H9 (cell line): ENCODE results near the gene TMEM269. TPM values are rescaled to one million over a fixed set of nuclear protein-coding genes. Genes with fewer than 3 reads are reported as not detected.

Experiments used
- DNase-seq: peaks from one replicate; pipeline ENCODE4 v3.0.0-alpha.2; 2017
- H2AFZ ChIP-seq: one replicate; pipeline ENCODE4 v1.6.1; 2013; ENCODE audit warnings: mild to moderate bottlenecking, low read length, control low read depth, moderate library complexity
- H2AK5ac ChIP-seq: 2 replicates; pipeline ENCODE4 v1.6.1; 2013; ENCODE audit warnings: low read length, control low read depth, mixed read lengths; ENCODE audit not compliant: insufficient read length
- H2BK120ac ChIP-seq: one replicate; pipeline ENCODE4 v1.6.1; 2013; ENCODE audit warnings: low read depth, mild to moderate bottlenecking, low read length, control low read depth, inconsistent platforms; ENCODE audit not compliant: poor library complexity, severe bottlenecking
- H2BK12ac ChIP-seq: 2 replicates; pipeline ENCODE4 v1.6.1; 2013; ENCODE audit warnings: low read length, control low read depth, mixed read lengths, low read depth; ENCODE audit not compliant: insufficient read length
- H2BK15ac ChIP-seq: 2 replicates; pipeline ENCODE4 v1.6.1; 2013; ENCODE audit warnings: low read depth, low read length, control low read depth
- H2BK20ac ChIP-seq: one replicate; pipeline ENCODE4 v1.6.1; 2013; ENCODE audit warnings: low read depth, mild to moderate bottlenecking, low read length, control low read depth, inconsistent platforms; ENCODE audit not compliant: poor library complexity, severe bottlenecking
- H2BK5ac ChIP-seq: 2 replicates; pipeline ENCODE4 v1.6.1; 2013; ENCODE audit warnings: low read length, control low read depth, mixed read lengths; ENCODE audit not compliant: insufficient read length
- H3K14ac ChIP-seq: 2 replicates; pipeline ENCODE4 v1.6.1; 2013; ENCODE audit warnings: low read length, control low read depth; ENCODE audit not compliant: insufficient read depth
- H3K18ac ChIP-seq: 2 replicates; pipeline ENCODE4 v1.6.1; 2013; ENCODE audit warnings: low read depth, mild to moderate bottlenecking, mixed read lengths, low read length, control low read depth; ENCODE audit not compliant: insufficient read length
- H3K23ac ChIP-seq: 2 replicates; pipeline ENCODE4 v1.6.1; 2013; ENCODE audit warnings: low read length, control low read depth, mixed read lengths, low read depth; ENCODE audit not compliant: insufficient read length
- H3K23me2 ChIP-seq: 2 replicates; pipeline ENCODE4 v1.6.1; 2013; ENCODE audit warnings: low read depth, mild to moderate bottlenecking, mixed read lengths, low read length, control low read depth; ENCODE audit not compliant: insufficient read length, poor library complexity, severe bottlenecking
- H3K27ac ChIP-seq: 2 replicates; pipeline ENCODE4 v1.5.1; 2013; ENCODE audit warnings: low read length, control low read depth, mixed read lengths, low read depth; ENCODE audit not compliant: insufficient read length
- H3K27me3 ChIP-seq: 2 replicates; pipeline ENCODE4 v1.6.1; 2013; ENCODE audit warnings: low read length, control low read depth, inconsistent platforms; ENCODE audit not compliant: insufficient read depth
- H3K4ac ChIP-seq: 2 replicates; pipeline ENCODE4 v1.6.1; 2013; ENCODE audit warnings: low read depth, mild to moderate bottlenecking, control low read depth, inconsistent platforms, low read length, moderate library complexity
- H3K4me1 ChIP-seq: 2 replicates; pipeline ENCODE4 v1.6.1; 2013; ENCODE audit warnings: low read length, control low read depth, inconsistent platforms; ENCODE audit not compliant: insufficient read depth
- H3K4me2 ChIP-seq: 2 replicates; pipeline ENCODE4 v1.6.1; 2013; ENCODE audit warnings: low read length, control low read depth, mixed read lengths; ENCODE audit not compliant: insufficient read length, insufficient read depth
- H3K56ac ChIP-seq: 2 replicates; pipeline ENCODE4 v1.6.1; 2013; ENCODE audit warnings: low read depth, mild to moderate bottlenecking, mixed read lengths, low read length, control low read depth; ENCODE audit not compliant: insufficient read length
- H3K79me1 ChIP-seq: 2 replicates; pipeline ENCODE4 v1.6.1; 2013; ENCODE audit warnings: low read depth, mild to moderate bottlenecking, moderate library complexity, low read length, control low read depth, inconsistent platforms; ENCODE audit not compliant: insufficient read depth, poor library complexity, severe bottlenecking
- H3K79me2 ChIP-seq: 2 replicates; pipeline ENCODE4 v1.6.1; 2013; ENCODE audit warnings: low read length, control low read depth, inconsistent platforms; ENCODE audit not compliant: insufficient read depth
- H3K9ac ChIP-seq: 2 replicates; pipeline ENCODE4 v1.6.1; 2013; ENCODE audit warnings: low read length, control low read depth, mixed read lengths; ENCODE audit not compliant: insufficient read length; ENCODE audit errors: extremely low read depth
- H3K9me3 ChIP-seq: one replicate; pipeline ENCODE4 v1.6.1; 2013; ENCODE audit warnings: low read depth, low read length, inconsistent platforms; ENCODE audit not compliant: control insufficient read depth
- H3T11ph ChIP-seq: one replicate; pipeline ENCODE4 v1.6.1; 2013; ENCODE audit warnings: mild to moderate bottlenecking, low read length, control low read depth, inconsistent platforms
- H4K20me1 ChIP-seq: one replicate; pipeline ENCODE4 v1.6.1; 2013; ENCODE audit not compliant: control insufficient read depth, insufficient read length, insufficient read depth
- H4K5ac ChIP-seq: 2 replicates; pipeline ENCODE4 v1.6.1; 2013; ENCODE audit warnings: low read depth, mild to moderate bottlenecking, mixed read lengths, low read length, control low read depth; ENCODE audit not compliant: insufficient read length
- H4K8ac ChIP-seq: replicated peaks from 2 replicates; pipeline ENCODE4 v1.6.1; 2013; ENCODE audit warnings: low read length, control low read depth, mixed read lengths, low read depth; ENCODE audit not compliant: insufficient read length
- H4K91ac ChIP-seq: 2 replicates; pipeline ENCODE4 v1.6.1; 2013; ENCODE audit warnings: low read depth, mild to moderate bottlenecking, moderate library complexity, mixed read lengths, low read length, control low read depth; ENCODE audit not compliant: insufficient read length
- H3K27ac Mint-ChIP-seq, 3 experiments: 2 replicates in 2 of 3; 3 replicates in 1 of 3; pipeline ENCODE4 v1.8.0; 2020 to 2021; ENCODE audit warnings: mixed read lengths in 3 of 3, mild to moderate bottlenecking in 1 of 3, moderate library complexity in 1 of 3
- H3K27me3 Mint-ChIP-seq: 2 replicates; pipeline ENCODE4 v1.8.0; 2021; ENCODE audit warnings: low read depth, mild to moderate bottlenecking, moderate library complexity, mixed read lengths
- H3K36me3 Mint-ChIP-seq, 3 experiments: 2 replicates in 2 of 3; 3 replicates in 1 of 3; pipeline ENCODE4 v1.8.0; 2020 to 2021; ENCODE audit warnings: low read depth in 3 of 3, mixed read lengths in 3 of 3; ENCODE audit not compliant: insufficient read depth in 1 of 3
- H3K4me1 Mint-ChIP-seq, 2 experiments: 2 replicates each; pipeline ENCODE4 v1.8.0; 2020; ENCODE audit warnings: mixed read lengths in 2 of 2
- H3K4me3 Mint-ChIP-seq, 2 experiments: 2 replicates in 1 of 2; 3 replicates in 1 of 2; pipeline ENCODE4 v1.8.0; 2020 to 2021; ENCODE audit warnings: mild to moderate bottlenecking in 2 of 2, mixed read lengths in 2 of 2, moderate library complexity in 1 of 2
- H3K9me3 Mint-ChIP-seq, 2 experiments: 2 replicates in 1 of 2; 3 replicates in 1 of 2; pipeline ENCODE4 v1.8.0; 2020; ENCODE audit warnings: mild to moderate bottlenecking in 2 of 2, mixed read lengths in 2 of 2, moderate library complexity in 1 of 2
- CTCF ChIP-seq: fragments of 200-600 bp; sonication (generic); conservative IDR thresholded peaks from 3 replicates; pipeline ENCODE4 v1.8.0; 2021; ENCODE audit warnings: antibody characterized with exemption, mild to moderate bottlenecking
- WGBS: extraction: QIAGEN DNeasy Blood & Tissue Kit; methylation state at CpG from one replicate; pipeline ENCODE4 v1.1.7; 2013; ENCODE audit warnings: missing lambda C conversion rate, low lambda C conversion rate, mixed read lengths; ENCODE audit not compliant: insufficient read length; ENCODE audit errors: extremely low coverage; 5-methylcytosine and 5-hydroxymethylcytosine counted together
- total RNA-seq: library from RNA; stranded (reverse); gene quantifications from 2 replicates; pipeline ENCODE4 v1.2.1, GENCODE V29; 2021

Gene TMEM269
- total RNA-seq, 1 experiment from 2014 or later = 0.17 TPM

- H3K79me1 ChIP-seq = no peaks in the 10 kb centered on the region
- Mint-ChIP-seq H3K4me1 (no peaks in the 10 kb centered on the region), H3K36me3 (peaks cover 6 to 20% (median 11%) of the 10 kb centered on the region in 3 experiments; a peak in 6 of 7 replicates), H3K4me3 (no peak overlapping the region), H3K27me3 (no peaks in the 10 kb centered on the region), H3K9me3 (no peaks in the 10 kb centered on the region), H3K27ac (no peak overlapping the region)
- H2BK120ac ChIP-seq = no peak overlapping the region
- no peak overlapping the region for H4K5ac ChIP-seq
- no peak overlapping the region for H2BK5ac ChIP-seq
- DNase-seq = no peak
- no peaks in the 10 kb centered on the region for H3K9me3 ChIP-seq
- no CpG with 5 or more reads among the region's 7 CpGs for WGBS
- H3K23ac ChIP-seq = no peak overlapping the region
- H3K27ac ChIP-seq = no peak overlapping the region
- no peak overlapping the region for H2BK20ac ChIP-seq
- H3T11ph ChIP-seq = no peak overlapping the region
- no peak overlapping the region for H3K14ac ChIP-seq
- H4K8ac ChIP-seq = no peak overlapping the region
- H3K27me3 ChIP-seq = no peaks in the 10 kb centered on the region
- no peaks in the 10 kb centered on the region for H4K20me1 ChIP-seq
- no peak overlapping the region for H3K4ac ChIP-seq
- H2BK12ac ChIP-seq = no peak overlapping the region
- no peak overlapping the region for H2BK15ac ChIP-seq
- no peak overlapping the region for H3K4me2 ChIP-seq
- TF ChIP-seq CTCF = no peak
- H2AFZ ChIP-seq = no peak overlapping the region
- no peak overlapping the region for H3K18ac ChIP-seq
- no peaks in the 10 kb centered on the region for H3K79me2 ChIP-seq
- no peak overlapping the region for H3K9ac ChIP-seq
- no peak overlapping the region for H3K56ac ChIP-seq
- H2AK5ac ChIP-seq = no peak overlapping the region
- H3K23me2 ChIP-seq = no peaks in the 10 kb centered on the region
- no peak overlapping the region for H4K91ac ChIP-seq
- no peaks in the 10 kb centered on the region for H3K4me1 ChIP-seq
Observed at GRCh38 chr1:42838482-42839190, 53.8 kb downstream of the TMEM269 start.
